DMS153 (cell line): ENCODE data around the gene DIP2B.
"Not testable (repeated sequence)": the region's sequence is repeated elsewhere in the genome, so short reads cannot be mapped to it uniquely, and the experiment has no call there.

ENCODE experiments used
- DNase-seq: peaks from one replicate; lab custom pipeline; 2025; lab: John Stamatoyannopoulos, UW

DIP2B gene

GRCh38 chr12:50732591-50732990 lies 227.8 kb downstream of the DIP2B start:
- DNase-seq = no peak

GRCh38 chr12:50733706-50734105 lies 228.9 kb downstream of the DIP2B start:
- DNase-seq = no peak

- no peak for DNase-seq
Measured at GRCh38 chr12:50734409-50735263, 229.9 kb downstream of the DIP2B start.

DNA sequence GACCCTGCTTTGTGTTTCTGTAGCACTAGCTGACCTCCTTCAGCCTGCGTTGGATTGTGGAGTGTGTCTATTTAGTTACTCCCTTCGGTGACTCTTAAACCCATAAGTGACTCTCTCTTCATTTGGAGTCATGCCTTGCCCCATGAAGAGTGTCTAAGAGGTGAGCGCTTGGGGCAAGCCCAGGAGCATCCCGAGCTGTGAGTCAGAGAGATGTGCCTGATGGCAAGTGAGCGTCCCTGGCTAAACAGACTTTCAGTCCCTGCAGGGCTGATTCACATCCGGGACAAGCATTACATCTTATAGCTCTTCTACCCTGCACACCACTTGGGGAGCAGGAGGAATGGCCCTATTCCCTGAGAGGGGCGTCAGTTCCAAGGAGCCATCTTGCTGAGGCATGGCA lies 234.8 kb downstream of the DIP2B start:
- no peak for DNase-seq

DNA sequence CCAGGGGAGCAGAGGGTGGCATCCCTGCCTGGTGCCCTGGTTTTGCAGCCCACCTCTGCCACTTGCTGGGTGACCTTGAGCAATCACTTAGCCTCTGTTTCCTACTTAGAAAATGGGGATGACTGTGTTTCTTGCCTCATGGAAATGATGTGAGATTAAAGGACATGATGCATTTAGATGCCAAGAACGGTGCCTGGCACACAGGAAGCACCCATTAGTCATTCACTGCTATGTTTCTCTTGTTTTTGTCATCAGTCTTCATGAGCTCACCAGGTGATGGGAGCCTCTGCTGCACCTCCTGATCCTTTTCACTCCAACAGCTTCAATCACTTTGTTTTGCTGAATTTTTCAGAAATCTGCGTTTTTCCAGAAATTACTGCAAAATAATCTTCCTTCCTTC lies 235.5 kb downstream of the DIP2B start:
- DNase-seq = no peak

- DNase-seq = no peak
Measured at GRCh38 chr12:50742776-50743175, 238.0 kb downstream of the DIP2B start.

GRCh38 chr12:50745861-50746260 lies 241.1 kb downstream of the DIP2B start:
- no peak for DNase-seq

DNA sequence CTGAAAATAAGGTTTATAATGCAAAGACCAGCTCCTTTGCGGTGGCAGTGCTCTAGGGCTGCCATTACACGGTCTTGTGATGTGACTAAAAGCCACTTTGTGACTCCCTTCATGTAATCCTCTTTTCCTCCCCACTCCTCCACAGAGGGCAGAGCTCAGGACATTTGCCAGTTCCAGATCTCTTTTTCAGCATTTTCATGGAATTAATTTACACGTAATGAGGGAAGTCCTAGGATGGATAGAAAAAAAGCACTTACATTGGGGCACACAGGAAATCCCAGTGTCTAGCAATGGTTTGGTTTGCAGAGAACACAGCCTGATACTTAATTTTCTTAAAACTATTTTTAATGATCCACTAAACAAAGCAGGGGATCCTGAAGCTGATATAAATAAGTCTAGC lies 241.6 kb downstream of the DIP2B start:
- DNase-seq = no peak

- DNase-seq = no peak
Measured at GRCh38 chr12:50747817-50748216, 243.0 kb downstream of the DIP2B start.

- no peak for DNase-seq
Measured at GRCh38 chr12:50749459-50749882, 244.7 kb downstream of the DIP2B start.

- DNase-seq = no peak
Measured at GRCh38 chr12:50750366-50750765, 245.6 kb downstream of the DIP2B start.

DNA sequence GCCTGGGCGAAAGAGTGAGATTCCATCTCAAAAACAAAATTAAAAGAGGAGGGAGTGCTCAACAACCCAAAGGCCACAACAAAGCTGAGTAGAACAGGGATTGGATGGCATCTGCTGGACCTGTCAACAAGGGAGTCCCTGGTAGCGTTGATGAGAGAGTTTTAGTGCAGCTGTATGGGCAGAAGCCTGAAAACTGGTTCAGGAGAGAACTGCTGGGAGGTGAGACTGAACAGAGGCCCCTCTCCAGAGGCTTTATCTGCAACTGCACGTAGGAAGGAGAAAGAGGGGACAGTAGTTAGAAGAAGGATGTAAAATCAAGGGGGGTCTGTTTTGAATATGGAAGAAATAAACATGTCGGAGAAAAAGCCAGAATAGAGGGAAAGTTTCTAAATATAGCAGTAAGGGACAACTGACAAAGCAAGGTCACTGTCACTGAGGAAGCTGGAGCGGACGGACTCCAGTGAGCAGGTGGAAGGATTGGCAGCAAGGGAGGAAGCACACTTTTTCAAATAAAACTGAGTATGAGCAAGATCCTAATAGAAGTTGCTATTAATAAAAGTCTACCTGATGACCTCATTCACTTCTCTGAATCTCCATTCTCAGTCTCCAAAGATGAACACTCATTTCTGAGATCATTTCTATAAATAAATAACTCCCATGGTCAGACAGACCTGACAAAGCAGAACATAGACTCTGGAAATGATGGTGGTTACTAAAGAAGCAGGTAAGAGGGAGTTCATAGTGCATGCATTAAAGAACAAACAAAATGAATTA lies 247.3 kb downstream of the DIP2B start:
- DNase-seq = no peak

DNA sequence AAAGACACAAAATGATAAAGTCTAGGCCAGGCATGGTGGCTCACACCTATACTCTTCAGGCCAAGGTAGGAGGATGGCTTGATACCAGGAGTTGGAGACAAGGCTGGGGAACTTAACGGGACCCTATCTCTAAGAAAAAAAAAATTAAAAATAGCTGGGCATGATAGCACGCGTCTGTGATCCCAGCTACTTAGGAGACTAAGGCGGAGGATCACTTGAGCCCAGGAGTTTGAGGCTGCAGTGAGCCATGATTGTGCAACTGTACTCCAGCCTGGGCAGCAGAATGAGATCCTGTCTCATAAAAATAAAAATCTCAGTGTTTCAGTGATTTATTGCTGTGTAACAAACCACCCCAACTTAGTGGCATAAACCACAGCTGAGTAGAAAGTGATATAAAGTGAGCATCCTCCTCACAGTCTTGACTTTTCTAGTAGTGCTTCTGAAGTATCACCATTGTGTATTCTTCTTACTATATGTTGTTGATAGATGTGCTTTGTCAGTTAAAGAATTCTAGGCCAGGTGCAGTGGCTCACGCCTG lies 248.5 kb downstream of the DIP2B start:
- no peak for DNase-seq

GRCh38 chr12:50763639-50764285 lies 259.0 kb downstream of the DIP2B start, which contains the start of gene ATF1:
TSS of gene ATF1 (plus strand) at chr12:50764101. CDS start at chr12:50780146, 16,045 bp downstream.
- DNase-seq = peak; percentile 90

DNA sequence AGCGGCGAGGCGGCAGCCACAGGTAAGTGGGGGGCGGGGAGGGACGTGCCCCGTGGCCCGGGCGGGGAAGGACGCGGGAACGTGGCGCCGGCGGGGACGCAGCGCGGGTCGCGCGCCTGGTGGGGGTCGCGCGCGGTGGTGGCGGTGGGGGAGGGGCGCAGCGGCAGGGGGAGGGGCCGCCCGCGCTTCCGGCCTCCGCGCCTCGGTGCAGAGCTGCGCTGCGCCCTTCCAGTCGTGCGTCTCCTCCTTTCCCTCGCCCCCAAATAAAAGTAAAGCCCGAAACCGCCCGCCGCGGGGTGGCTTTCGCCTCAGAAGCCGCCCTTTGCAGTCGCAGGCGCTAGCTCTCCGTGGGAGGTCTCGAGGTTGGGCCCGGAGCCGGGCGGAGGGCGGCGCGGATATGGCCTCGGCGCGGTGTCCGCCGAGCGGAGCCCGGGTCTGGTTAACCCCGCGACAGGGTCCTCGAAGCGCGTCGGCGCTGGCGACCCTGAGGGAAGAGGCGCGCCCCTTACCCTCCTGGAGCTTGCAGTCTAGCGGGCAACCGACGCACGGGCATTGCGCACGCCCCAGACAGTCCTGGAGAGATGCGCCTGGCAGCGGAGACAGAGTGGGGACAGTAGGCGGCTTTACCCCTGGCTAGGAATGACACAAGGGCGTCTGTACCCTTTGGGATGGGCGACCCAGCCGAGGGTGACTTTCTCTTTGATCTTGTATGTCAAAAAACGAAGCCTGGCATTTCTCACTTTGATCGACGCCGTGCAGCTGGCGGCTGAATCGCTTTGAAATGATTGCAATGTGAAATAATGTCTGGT lies 259.7 kb downstream of the DIP2B start:
- DNase-seq = no peak

DNA sequence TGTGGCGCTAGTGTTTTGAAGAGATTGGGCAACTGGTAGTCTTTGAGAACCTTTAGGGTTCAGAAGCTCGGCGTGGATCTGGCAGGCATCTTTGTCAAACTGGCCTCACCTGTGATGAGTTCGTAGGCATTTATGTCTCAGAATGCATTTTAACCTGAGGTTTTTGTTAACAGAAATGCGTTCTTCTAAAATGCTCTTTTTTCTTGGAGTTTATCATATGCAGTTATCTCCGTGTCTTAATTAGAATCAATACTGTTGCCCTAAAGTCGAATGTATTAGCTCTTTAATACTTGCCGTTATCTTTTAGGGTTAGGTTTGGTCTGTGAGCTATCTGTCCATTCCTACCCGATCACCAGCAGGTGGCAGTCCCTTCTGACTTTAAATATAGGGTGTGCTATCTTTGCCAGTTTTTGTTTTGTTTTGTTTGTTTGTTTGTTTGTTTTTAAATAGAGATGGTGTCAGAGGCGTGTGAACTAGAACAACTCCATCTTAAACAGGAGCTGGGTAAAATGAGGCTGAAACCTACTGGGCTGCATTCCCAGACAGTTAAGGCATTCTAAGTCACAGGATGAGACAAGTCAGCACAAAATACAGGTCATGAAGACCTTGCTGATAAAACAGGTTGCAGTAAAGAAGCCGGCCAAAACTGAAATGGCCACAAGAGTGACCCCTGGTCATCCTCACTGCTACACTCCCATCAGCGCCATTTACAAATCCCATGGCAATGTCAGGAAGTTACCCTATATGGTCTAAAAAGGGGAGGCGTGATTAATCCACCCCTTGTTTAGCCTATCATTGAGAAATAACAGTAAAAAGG lies 260.5 kb downstream of the DIP2B start:
- DNase-seq = no peak

DNA sequence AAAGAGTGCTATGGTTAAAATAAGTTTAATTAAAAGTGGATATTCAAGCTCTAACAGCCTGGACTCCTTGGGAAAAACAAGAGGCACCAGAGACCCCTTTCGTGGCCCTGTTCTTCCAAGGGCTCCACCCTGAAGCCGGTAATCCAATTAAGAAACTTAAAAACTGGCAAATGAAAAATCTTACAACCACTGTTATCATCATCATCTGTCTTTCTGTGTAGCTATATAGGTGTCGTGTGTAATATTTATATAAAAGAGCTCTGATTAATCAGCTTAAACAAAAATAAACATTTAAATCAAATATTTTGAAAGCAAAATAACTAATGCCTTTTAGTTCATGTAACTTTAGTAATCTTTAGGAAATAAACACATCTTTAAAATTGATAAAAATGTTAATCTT lies 263.6 kb downstream of the DIP2B start:
- DNase-seq = no peak

DNA sequence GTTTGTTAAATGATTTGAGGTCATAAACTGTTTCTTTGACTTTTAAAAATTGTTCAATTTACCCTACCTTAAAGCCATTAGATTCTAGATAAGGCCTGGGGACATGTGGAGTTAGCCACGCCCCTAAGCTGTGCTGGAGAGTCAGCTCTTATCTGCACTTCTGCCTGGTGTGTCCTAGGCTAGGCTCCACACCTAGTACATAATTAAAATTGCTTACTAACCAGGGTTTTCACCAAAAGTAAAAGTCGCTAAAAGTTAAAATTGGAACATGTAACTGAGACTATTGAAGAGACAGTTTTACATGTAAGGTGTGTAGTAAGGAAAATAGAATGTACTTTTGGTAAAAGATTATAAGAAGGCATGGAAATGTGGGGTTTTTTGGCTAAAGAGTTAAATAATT lies 264.0 kb downstream of the DIP2B start:
- not testable (repeated sequence) for DNase-seq

DNA sequence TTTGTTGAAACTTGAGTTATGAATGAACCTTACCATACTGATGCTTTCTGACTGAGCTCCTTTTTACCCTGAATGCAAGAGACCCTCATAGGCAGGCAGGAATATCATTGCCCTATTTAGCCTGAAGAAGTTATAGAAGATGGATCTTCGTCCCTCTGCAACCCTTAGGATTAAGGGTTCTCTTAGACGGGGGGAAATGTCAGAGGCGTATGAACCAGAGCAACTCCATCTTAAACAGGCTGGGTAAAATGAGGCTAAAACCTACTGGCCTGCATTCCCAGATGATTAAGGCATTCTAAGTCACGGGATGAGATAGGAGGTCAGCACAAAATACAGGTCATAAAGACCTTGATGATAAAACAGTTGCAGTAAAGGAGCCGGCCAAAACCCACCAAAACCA lies 266.6 kb downstream of the DIP2B start:
- DNase-seq = no peak

GRCh38 chr12:50772470-50772869 lies 267.7 kb downstream of the DIP2B start:
- DNase-seq = no peak

DNA sequence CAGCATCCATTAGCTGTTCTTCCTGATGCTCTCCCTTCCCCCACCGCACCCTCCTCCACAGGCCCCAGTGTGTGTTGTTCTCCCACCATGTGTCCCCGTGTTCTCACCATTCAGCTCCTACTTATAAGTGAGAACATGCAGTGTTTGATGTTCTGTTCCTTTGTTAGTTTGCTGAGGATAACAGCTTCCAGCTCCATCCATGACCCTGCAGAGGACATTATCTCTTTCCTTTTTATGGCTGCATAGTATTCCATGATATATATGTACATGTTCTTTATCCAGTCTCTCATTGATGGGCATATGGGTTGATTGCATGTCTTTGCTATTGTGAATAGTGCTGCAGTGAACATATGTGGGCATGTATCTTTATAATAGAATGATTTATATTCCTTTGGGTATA lies 268.1 kb downstream of the DIP2B start:
- DNase-seq = no peak
